ENCODE data around the gene ARMC2.

DNA sequence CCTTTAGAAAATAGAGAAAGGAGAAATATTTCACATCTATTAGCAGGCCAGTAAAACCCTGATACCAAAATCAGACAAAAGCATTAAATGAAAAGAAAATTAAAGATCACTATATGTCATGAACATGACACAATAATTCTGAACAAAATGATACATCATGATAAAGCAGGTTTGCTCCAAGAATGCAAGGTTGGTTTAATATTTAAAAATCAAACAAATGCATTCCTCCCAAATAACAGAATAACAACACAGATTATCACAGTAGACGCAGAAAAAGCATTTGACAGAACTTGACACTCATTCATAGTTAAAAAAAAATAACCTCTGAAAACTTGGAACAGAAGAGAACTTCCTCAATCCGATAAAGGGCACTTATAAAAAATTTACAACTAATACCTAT is 22.9 kb upstream of the ARMC2 start:
- TF ChIP-seq, protein P1, sequence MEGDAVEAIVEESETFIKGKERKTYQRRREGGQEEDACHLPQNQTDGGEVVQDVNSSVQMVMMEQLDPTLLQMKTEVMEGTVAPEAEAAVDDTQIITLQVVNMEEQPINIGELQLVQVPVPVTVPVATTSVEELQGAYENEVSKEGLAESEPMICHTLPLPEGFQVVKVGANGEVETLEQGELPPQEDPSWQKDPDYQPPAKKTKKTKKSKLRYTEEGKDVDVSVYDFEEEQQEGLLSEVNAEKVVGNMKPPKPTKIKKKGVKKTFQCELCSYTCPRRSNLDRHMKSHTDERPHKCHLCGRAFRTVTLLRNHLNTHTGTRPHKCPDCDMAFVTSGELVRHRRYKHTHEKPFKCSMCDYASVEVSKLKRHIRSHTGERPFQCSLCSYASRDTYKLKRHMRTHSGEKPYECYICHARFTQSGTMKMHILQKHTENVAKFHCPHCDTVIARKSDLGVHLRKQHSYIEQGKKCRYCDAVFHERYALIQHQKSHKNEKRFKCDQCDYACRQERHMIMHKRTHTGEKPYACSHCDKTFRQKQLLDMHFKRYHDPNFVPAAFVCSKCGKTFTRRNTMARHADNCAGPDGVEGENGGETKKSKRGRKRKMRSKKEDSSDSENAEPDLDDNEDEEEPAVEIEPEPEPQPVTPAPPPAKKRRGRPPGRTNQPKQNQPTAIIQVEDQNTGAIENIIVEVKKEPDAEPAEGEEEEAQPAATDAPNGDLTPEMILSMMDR (IDR thresholded peaks at IDR 0.05), result no peak
- TF ChIP-seq NFIC (IDR thresholded peaks at IDR 0.05; ENCODE audit: borderline replicate concordance) (no peak), RXRA (IDR thresholded peaks at IDR 0.05; ENCODE audit: borderline replicate concordance, low read depth) (no peak), RAD21 (IDR thresholded peaks at IDR 0.05; ENCODE audit: low read length) (no peak), EZH2phosphoT487 (IDR thresholded peaks at IDR 0.05; ENCODE audit: borderline replicate concordance, low read depth) (no peak), POLR2AphosphoS5 (IDR thresholded peaks at IDR 0.05; ENCODE audit: low read depth, low read length) (no peak), GATA2 (CRISPR knock-in tag; IDR thresholded peaks at IDR 0.05) (no peak), FOXM1 (IDR thresholded peaks at IDR 0.05; ENCODE audit: low read depth) (no peak), JUND (IDR thresholded peaks at IDR 0.05) (no peak)
- TF ChIP-seq, protein P2, sequence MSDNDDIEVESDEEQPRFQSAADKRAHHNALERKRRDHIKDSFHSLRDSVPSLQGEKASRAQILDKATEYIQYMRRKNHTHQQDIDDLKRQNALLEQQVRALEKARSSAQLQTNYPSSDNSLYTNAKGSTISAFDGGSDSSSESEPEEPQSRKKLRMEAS (IDR thresholded peaks at IDR 0.05; ENCODE audit: low read depth), result no peak
